WTC11 (cell line): ENCODE measurements around the gene ADH1A. TPM values are rescaled to one million over a fixed set of nuclear protein-coding genes. Genes with fewer than 3 reads are reported as not detected.

ENCODE experiments used
- ATAC-seq: fragments of 200-7000 bp; cut with Tn5 transposase; 2 replicates; pipeline ENCODE4 v1.10.0; 2021; ENCODE audit warnings: mild to moderate bottlenecking, moderate library complexity
- CTCF ChIA-PET: fragments of 300-600 bp; sonication (Branson Sonifier 250); formaldehyde crosslinking; loops from one replicate; lab custom pipeline; 2021; ENCODE audit warnings: antibody characterized with exemption; lab: Charles Lee
- POLR2A ChIA-PET: fragments of 350-600 bp; sonication (Branson Sonifier 250); formaldehyde crosslinking; loops from one replicate; lab custom pipeline; 2021; ENCODE audit warnings: antibody characterized with exemption; lab: Charles Lee
- DNase-seq: peaks from one replicate; pipeline ENCODE4 v3.0.0; 2021; ENCODE audit warnings: low spot score
- H3K27ac Mint-ChIP-seq: 2 replicates; pipeline ENCODE4 v1.8.0; 2021; ENCODE audit warnings: mixed read lengths
- H3K27me3 Mint-ChIP-seq: 2 replicates; pipeline ENCODE4 v1.8.0; 2021; ENCODE audit warnings: low read depth, mild to moderate bottlenecking, moderate library complexity, mixed read lengths
- H3K36me3 Mint-ChIP-seq: 2 replicates; pipeline ENCODE4 v1.8.0; 2021; ENCODE audit warnings: mixed read lengths
- H3K4me1 Mint-ChIP-seq: 2 replicates; pipeline ENCODE4 v1.8.0; 2022; ENCODE audit warnings: mixed read lengths
- H3K4me3 Mint-ChIP-seq: 2 replicates; pipeline ENCODE4 v1.8.0; 2021; ENCODE audit warnings: mild to moderate bottlenecking, moderate library complexity, mixed read lengths
- H3K9me3 Mint-ChIP-seq: 2 replicates; pipeline ENCODE4 v1.8.0; 2021; ENCODE audit warnings: mixed read lengths
- GRHL2 ChIP-seq: fragments of 250-450 bp; sonication (Bioruptor Pico); IDR thresholded peaks from 2 replicates; pipeline ENCODE4 v1.8.0; 2022; ENCODE audit warnings: mild to moderate bottlenecking, moderate library complexity; ENCODE audit not compliant: insufficient replicate concordance, severe bottlenecking
- GTF2I ChIP-seq: fragments of 250-450 bp; sonication (Bioruptor Pico); conservative IDR thresholded peaks from 2 replicates; pipeline ENCODE4 v1.4.0; 2021; ENCODE audit warnings: mild to moderate bottlenecking
- HMGA2 ChIP-seq: fragments of 250-450 bp; sonication (Bioruptor Pico); IDR thresholded peaks from 2 replicates; pipeline ENCODE4 v1.4.0; 2021; ENCODE audit warnings: mild to moderate bottlenecking, moderate library complexity
- JUN ChIP-seq: sonication (generic); formaldehyde crosslinking; IDR thresholded peaks from 2 replicates; pipeline ENCODE4 v1.8.0; 2023; ENCODE audit warnings: mild to moderate bottlenecking, missing genetic modification reagents
- SMAD4 ChIP-seq: sonication (generic); formaldehyde crosslinking; IDR thresholded peaks from 2 replicates; pipeline ENCODE4 v1.8.0; 2022; ENCODE audit warnings: mild to moderate bottlenecking, missing genetic modification reagents
- SOX15 ChIP-seq: fragments of 250-450 bp; sonication (Bioruptor Pico); IDR thresholded peaks from 2 replicates; pipeline ENCODE4 v1.9.0; 2021; ENCODE audit warnings: mild to moderate bottlenecking
- STAT6 ChIP-seq: sonication (generic); formaldehyde crosslinking; conservative IDR thresholded peaks from 2 replicates; pipeline ENCODE4 v1.8.1; 2023; ENCODE audit warnings: mild to moderate bottlenecking, low read depth, missing genetic modification reagents, moderate library complexity
- TEAD1 ChIP-seq: sonication (generic); formaldehyde crosslinking; IDR thresholded peaks from 2 replicates; pipeline ENCODE4 v1.8.0; 2022; ENCODE audit warnings: mild to moderate bottlenecking, missing genetic modification reagents
- TP53 ChIP-seq: sonication (generic); formaldehyde crosslinking; IDR thresholded peaks from 2 replicates; pipeline ENCODE4 v1.8.1; 2023; ENCODE audit warnings: mild to moderate bottlenecking, missing genetic modification reagents
- ZNF219 ChIP-seq: sonication (generic); formaldehyde crosslinking; IDR thresholded peaks from 2 replicates; pipeline ENCODE4 v1.8.0; 2023; ENCODE audit warnings: missing genetic modification reagents, mild to moderate bottlenecking, borderline replicate concordance
- ZNF232 ChIP-seq: sonication (generic); formaldehyde crosslinking; IDR thresholded peaks from 2 replicates; pipeline ENCODE4 v1.8.0; 2022; ENCODE audit warnings: mild to moderate bottlenecking, missing genetic modification reagents
- ZNF317 ChIP-seq: sonication (generic); formaldehyde crosslinking; IDR thresholded peaks from 2 replicates; pipeline ENCODE4 v1.8.1; 2023; ENCODE audit warnings: low read depth, mild to moderate bottlenecking, moderate library complexity, missing genetic modification reagents, borderline replicate concordance
- ZNF512 ChIP-seq: sonication (generic); formaldehyde crosslinking; IDR thresholded peaks from 2 replicates; pipeline ENCODE4 v1.8.1; 2022; ENCODE audit warnings: missing genetic modification reagents, borderline replicate concordance
- total RNA-seq: library from RNA; stranded (reverse); gene quantifications from 3 replicates; pipeline ENCODE4 v1.2.3, GENCODE V29; 2021
- TF ChIP-seq, protein P1 (sequence below): sonication (generic); formaldehyde crosslinking; IDR thresholded peaks from 2 replicates; pipeline ENCODE4 v1.8.0; 2022; ENCODE audit warnings: missing genetic modification reagents
- TF ChIP-seq, protein P2 (sequence below): sonication (generic); formaldehyde crosslinking; IDR thresholded peaks from 2 replicates; pipeline ENCODE4 v1.8.1; 2023; ENCODE audit warnings: mild to moderate bottlenecking, missing genetic modification reagents

Gene ADH1A
- total RNA-seq, 1 experiment from 2014 or later: not detected

DNA sequence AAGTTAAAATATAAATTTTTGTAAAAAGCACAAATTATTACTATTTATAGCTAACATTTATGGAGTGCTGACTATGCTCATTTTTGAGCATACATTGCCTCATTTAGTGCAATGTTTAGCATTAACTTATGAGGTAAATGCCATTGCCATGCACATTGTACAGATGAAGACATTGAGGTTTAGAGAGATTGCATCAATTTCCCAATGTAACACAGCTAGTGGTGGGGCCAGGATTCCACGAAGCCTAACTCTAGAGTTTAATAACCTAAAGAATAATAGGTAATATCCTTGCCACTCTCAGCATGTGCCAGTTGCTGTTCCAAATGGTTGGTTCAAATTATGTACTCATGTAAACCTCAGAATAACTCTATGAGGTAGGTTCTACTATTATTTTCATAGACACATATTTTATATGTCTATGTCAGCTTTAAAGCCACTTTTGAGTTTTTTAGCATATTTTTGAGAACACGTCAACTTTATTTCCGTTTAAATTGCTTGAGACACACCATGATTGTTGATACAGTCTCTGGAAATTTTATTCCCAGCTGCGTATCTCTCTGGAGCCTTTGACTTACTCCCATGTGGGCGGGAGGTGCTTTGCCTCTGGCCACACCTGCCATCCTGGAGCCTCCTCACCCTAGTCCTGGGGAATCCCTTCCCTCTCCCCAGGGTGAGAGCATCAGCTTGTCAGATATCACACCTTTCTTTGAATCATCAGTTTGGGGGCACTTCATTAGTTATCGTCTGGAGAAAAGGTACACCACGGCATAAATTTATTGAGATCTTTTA lies 10.8 kb upstream of the ADH1A start (continued):
- no peak for TF ChIP-seq ZNF512 (CRISPR knock-in tag)

- POLR2A ChIA-PET: no interaction called here
Observed at GRCh38 chr4:99300934-99301333, 10.1 kb upstream of the ADH1A start.

GRCh38 chr4:99293357-99293756 lies 2.6 kb upstream of the ADH1A start:
- Mint-ChIP-seq H3K36me3 (peaks cover 12% of the 10 kb centered on the region), H3K4me3 (no peak overlapping the region), H3K4me1 (no peaks in the 10 kb centered on the region), H3K27ac (no peak overlapping the region), H3K9me3 (peaks cover 51% of the 10 kb centered on the region), H3K27me3 (peaks cover 3% of the 10 kb centered on the region; the same call in 1 of the 2 replicates)
- no peak for TF ChIP-seq TEAD1 (CRISPR knock-in tag)
- no peak for TF ChIP-seq TP53
- TF ChIP-seq HMGA2 (CRISPR knock-in tag): no peak
- no peak for TF ChIP-seq ZNF512 (CRISPR knock-in tag)
- POLR2A ChIA-PET: no interaction called here
- DNase-seq (no peak), ATAC-seq (no peak)
- CTCF ChIA-PET: no interaction called here

More at GRCh38 chr4:99300934-99301333, 10.1 kb upstream of the ADH1A start:
- H3K4me3 Mint-ChIP-seq: no peak overlapping the region
- CTCF ChIA-PET: no interaction called here
- ATAC-seq: no peak
- no peaks in the 10 kb centered on the region for H3K4me1 Mint-ChIP-seq
- DNase-seq: no peak
- no peak overlapping the region for H3K27ac Mint-ChIP-seq
- TF ChIP-seq ZNF219: no peak
- no peak for TF ChIP-seq JUN (CRISPR knock-in tag)
- TF ChIP-seq, protein P1, sequence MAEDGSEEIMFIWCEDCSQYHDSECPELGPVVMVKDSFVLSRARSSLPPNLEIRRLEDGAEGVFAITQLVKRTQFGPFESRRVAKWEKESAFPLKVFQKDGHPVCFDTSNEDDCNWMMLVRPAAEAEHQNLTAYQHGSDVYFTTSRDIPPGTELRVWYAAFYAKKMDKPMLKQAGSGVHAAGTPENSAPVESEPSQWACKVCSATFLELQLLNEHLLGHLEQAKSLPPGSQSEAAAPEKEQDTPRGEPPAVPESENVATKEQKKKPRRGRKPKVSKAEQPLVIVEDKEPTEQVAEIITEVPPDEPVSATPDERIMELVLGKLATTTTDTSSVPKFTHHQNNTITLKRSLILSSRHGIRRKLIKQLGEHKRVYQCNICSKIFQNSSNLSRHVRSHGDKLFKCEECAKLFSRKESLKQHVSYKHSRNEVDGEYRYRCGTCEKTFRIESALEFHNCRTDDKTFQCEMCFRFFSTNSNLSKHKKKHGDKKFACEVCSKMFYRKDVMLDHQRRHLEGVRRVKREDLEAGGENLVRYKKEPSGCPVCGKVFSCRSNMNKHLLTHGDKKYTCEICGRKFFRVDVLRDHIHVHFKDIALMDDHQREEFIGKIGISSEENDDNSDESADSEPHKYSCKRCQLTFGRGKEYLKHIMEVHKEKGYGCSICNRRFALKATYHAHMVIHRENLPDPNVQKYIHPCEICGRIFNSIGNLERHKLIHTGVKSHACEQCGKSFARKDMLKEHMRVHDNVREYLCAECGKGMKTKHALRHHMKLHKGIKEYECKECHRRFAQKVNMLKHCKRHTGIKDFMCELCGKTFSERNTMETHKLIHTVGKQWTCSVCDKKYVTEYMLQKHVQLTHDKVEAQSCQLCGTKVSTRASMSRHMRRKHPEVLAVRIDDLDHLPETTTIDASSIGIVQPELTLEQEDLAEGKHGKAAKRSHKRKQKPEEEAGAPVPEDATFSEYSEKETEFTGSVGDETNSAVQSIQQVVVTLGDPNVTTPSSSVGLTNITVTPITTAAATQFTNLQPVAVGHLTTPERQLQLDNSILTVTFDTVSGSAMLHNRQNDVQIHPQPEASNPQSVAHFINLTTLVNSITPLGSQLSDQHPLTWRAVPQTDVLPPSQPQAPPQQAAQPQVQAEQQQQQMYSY (CRISPR knock-in tag): no peak
- H3K36me3 Mint-ChIP-seq: peaks cover 4% of the 10 kb centered on the region
- H3K9me3 Mint-ChIP-seq: peaks cover 36% of the 10 kb centered on the region
- H3K27me3 Mint-ChIP-seq: peaks cover 3% of the 10 kb centered on the region; the same call in 1 of the 2 replicates

DNA sequence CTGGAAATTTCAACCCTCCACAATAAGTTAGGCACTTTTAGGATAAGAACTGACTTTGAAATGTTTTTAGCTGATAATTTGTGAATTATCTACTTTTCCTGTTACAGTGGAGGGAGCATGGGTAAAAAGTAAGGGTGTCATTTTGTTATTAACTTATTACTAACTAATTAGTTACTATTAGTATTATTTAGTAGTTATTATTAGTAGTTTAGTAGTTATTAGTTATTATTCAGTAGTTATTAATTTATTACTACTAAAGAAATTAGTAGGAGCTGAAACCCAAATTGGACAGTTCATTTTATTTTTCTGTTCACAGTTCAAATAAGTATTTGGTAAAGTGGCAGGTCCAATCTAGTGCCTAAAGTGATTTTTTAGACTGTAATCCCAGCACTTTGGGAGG lies 5.4 kb downstream of the ADH1A start:
- H3K36me3 Mint-ChIP-seq: no peaks in the 10 kb centered on the region
- no peak overlapping the region for H3K27ac Mint-ChIP-seq
- no peaks in the 10 kb centered on the region for H3K27me3 Mint-ChIP-seq
- no peaks in the 10 kb centered on the region for H3K9me3 Mint-ChIP-seq
- no peak for ATAC-seq
- H3K4me1 Mint-ChIP-seq: no peaks in the 10 kb centered on the region
- POLR2A ChIA-PET: no interaction called here
- H3K4me3 Mint-ChIP-seq: no peak overlapping the region
- CTCF ChIA-PET: no interaction called here
- no peak for DNase-seq
- TF ChIP-seq TP53 (no peak), ZNF512 (CRISPR knock-in tag) (no peak), ZNF232 (CRISPR knock-in tag) (no peak), GTF2I (CRISPR knock-in tag) (no peak), SMAD4 (no peak), TEAD1 (CRISPR knock-in tag) (no peak), SOX15 (CRISPR knock-in tag) (no peak), ZNF317 (CRISPR knock-in tag) (no peak), STAT6 (no peak), GRHL2 (CRISPR knock-in tag) (no peak)
- TF ChIP-seq, protein P2, sequence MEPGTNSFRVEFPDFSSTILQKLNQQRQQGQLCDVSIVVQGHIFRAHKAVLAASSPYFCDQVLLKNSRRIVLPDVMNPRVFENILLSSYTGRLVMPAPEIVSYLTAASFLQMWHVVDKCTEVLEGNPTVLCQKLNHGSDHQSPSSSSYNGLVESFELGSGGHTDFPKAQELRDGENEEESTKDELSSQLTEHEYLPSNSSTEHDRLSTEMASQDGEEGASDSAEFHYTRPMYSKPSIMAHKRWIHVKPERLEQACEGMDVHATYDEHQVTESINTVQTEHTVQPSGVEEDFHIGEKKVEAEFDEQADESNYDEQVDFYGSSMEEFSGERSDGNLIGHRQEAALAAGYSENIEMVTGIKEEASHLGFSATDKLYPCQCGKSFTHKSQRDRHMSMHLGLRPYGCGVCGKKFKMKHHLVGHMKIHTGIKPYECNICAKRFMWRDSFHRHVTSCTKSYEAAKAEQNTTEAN (CRISPR knock-in tag): no peak
